T-helper 2 cell (primary cell): Measurements from ENCODE around the gene DTNB.
A peak's percentile ranks its signal among the peaks of the same experiment; 100 is the strongest.

Experiments
- DNase-seq, 5 experiments: peaks; one replicate each; pipeline versions ENCODE4 v3.0.0 to v3.0.0-alpha.2; 2012 to 2022

Gene DTNB

GRCh38 chr2:25620711-25621110, 52.7 kb downstream of the DTNB start:
- DNase-seq = no peak

GRCh38 chr2:25620077-25620476, 53.3 kb downstream of the DTNB start:
- DNase-seq = no peak

- no peak for DNase-seq
Observed at GRCh38 chr2:25619185-25619584, 54.2 kb downstream of the DTNB start.

- DNase-seq = no peak
Observed at GRCh38 chr2:25618676-25619075, 54.7 kb downstream of the DTNB start.

- no peak for DNase-seq
Observed at GRCh38 chr2:25617948-25618646, 55.3 kb downstream of the DTNB start.

- no peak for DNase-seq
Observed at GRCh38 chr2:25615920-25616319, 57.5 kb downstream of the DTNB start.

- DNase-seq = no peak
Observed at GRCh38 chr2:25615386-25615785, 58.0 kb downstream of the DTNB start.

GRCh38 chr2:25614711-25615110, 58.7 kb downstream of the DTNB start:
- no peak for DNase-seq

GRCh38 chr2:25608718-25609117, 64.7 kb downstream of the DTNB start:
- no peak for DNase-seq

GRCh38 chr2:25606892-25607291, 66.5 kb downstream of the DTNB start:
- peak in 1 of 5 experiments; percentile 58 for DNase-seq

GRCh38 chr2:25602333-25602723, 71.0 kb downstream of the DTNB start:
- DNase-seq = peak in 1 of 5 experiments; percentile 24

GRCh38 chr2:25601711-25602332, 71.6 kb downstream of the DTNB start:
- peak in 1 of 5 experiments; percentile 67 for DNase-seq

GRCh38 chr2:25598911-25599310, 74.5 kb downstream of the DTNB start:
- DNase-seq = no peak

- no peak for DNase-seq
Observed at GRCh38 chr2:25598332-25598731, 75.0 kb downstream of the DTNB start.

- peak in 1 of 5 experiments; percentile 62 for DNase-seq
Observed at GRCh38 chr2:25597881-25598280, 75.5 kb downstream of the DTNB start.

- no peak for DNase-seq
Observed at GRCh38 chr2:25596516-25597244, 76.7 kb downstream of the DTNB start.

GRCh38 chr2:25595393-25595792, 78.0 kb downstream of the DTNB start:
- no peak for DNase-seq

GRCh38 chr2:25594991-25595390, 78.4 kb downstream of the DTNB start:
- DNase-seq = no peak

GRCh38 chr2:25592766-25593292, 80.5 kb downstream of the DTNB start:
- DNase-seq = no peak

- DNase-seq = no peak
Observed at GRCh38 chr2:25590921-25591505, 82.4 kb downstream of the DTNB start.

- no peak for DNase-seq
Observed at GRCh38 chr2:25589676-25590205, 83.6 kb downstream of the DTNB start.

- DNase-seq = peak in 1 of 5 experiments; percentile 77
Observed at GRCh38 chr2:25588576-25588975, 84.8 kb downstream of the DTNB start.

GRCh38 chr2:25587361-25587760, 86.0 kb downstream of the DTNB start:
- peak in 1 of 5 experiments; percentile 37 for DNase-seq
